Neural cell (in vitro differentiated cells): ENCODE results near the gene HAO1.

ENCODE experiments used
- CTCF ChIP-seq: fragments of 450-650 bp; IDR thresholded peaks from 2 replicates; pipeline ENCODE4 v1.5.1; 2014; ENCODE audit warnings: antibody characterized with exemption, mild to moderate bottlenecking, moderate library complexity; ENCODE audit not compliant: poor library complexity, severe bottlenecking
- EP300 ChIP-seq: fragments of 450-650 bp; conservative IDR thresholded peaks from 2 replicates; pipeline ENCODE4 v1.6.1; 2014; ENCODE audit warnings: antibody characterized with exemption, mild to moderate bottlenecking, moderate library complexity; ENCODE audit not compliant: poor library complexity, severe bottlenecking
- MXI1 ChIP-seq: fragments of 450-650 bp; conservative IDR thresholded peaks from 2 replicates; pipeline ENCODE4 v1.6.1; 2014; ENCODE audit warnings: antibody characterized with exemption, mild to moderate bottlenecking; ENCODE audit not compliant: poor library complexity, severe bottlenecking
- POLR2AphosphoS5 ChIP-seq: IDR thresholded peaks from 2 replicates; pipeline ENCODE4 v1.6.1; 2012
- RAD21 ChIP-seq: fragments of 450-650 bp; conservative IDR thresholded peaks from 2 replicates; pipeline ENCODE4 v1.6.1; 2014; ENCODE audit warnings: antibody characterized with exemption, mild to moderate bottlenecking, moderate library complexity
- REST ChIP-seq: IDR thresholded peaks from 2 replicates; pipeline ENCODE4 v1.6.1; 2012; ENCODE audit warnings: borderline replicate concordance

GRCh38 chr20:7924692-7925091, 15.6 kb downstream of the HAO1 start:
- no peak for TF ChIP-seq CTCF
- no peak for TF ChIP-seq REST
- no peak for TF ChIP-seq POLR2AphosphoS5
- TF ChIP-seq EP300, result no peak
- no peak for TF ChIP-seq MXI1
- no peak for TF ChIP-seq RAD21
